Measurements from ENCODE around the gene PPP1CB.

Gene PPP1CB

GRCh38 chr2:28751252-28751955 is at the start of gene PPP1CB:
Gene PPP1CB, plus strand, starts transcription at chr2:28751830. Its CDS starts 295 bp downstream, at chr2:28752125.
- peak within 1 kb of the TSS; percentile 99 for H3K27ac ChIP-seq
- TF ChIP-seq CTCF (conservative IDR thresholded peaks at IDR 0.05): peak; percentile 34

- TF ChIP-seq CTCF (conservative IDR thresholded peaks at IDR 0.05): no peak
- H3K27ac ChIP-seq: no peak overlapping the region
Observed at GRCh38 chr2:28702415-28702861, 49.2 kb upstream of the PPP1CB start.

- TF ChIP-seq CTCF (conservative IDR thresholded peaks at IDR 0.05): no peak
- no peak overlapping the region for H3K27ac ChIP-seq
Observed at GRCh38 chr2:28702878-28703277, 48.8 kb upstream of the PPP1CB start.

DNA sequence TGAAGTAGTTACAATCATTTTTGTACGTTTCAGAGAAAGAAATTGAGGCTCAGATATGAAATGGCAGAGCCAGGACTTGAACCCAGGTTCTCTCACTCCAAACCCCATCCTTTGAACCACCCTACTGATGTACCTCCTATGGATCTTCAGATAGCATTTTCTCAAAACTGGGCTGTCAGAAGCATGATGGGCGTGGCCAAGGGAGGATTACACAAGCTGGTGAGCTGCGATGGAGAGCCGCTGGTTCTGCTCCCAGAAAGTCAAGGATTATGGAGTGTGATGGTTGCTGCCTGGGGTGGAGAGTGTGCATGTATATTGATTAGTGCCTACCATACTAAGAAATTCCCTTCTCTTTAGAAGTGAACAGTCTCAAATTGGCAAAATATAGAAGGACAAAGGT is 47.0 kb upstream of the PPP1CB start:
- TF ChIP-seq CTCF (conservative IDR thresholded peaks at IDR 0.05): no peak

DNA sequence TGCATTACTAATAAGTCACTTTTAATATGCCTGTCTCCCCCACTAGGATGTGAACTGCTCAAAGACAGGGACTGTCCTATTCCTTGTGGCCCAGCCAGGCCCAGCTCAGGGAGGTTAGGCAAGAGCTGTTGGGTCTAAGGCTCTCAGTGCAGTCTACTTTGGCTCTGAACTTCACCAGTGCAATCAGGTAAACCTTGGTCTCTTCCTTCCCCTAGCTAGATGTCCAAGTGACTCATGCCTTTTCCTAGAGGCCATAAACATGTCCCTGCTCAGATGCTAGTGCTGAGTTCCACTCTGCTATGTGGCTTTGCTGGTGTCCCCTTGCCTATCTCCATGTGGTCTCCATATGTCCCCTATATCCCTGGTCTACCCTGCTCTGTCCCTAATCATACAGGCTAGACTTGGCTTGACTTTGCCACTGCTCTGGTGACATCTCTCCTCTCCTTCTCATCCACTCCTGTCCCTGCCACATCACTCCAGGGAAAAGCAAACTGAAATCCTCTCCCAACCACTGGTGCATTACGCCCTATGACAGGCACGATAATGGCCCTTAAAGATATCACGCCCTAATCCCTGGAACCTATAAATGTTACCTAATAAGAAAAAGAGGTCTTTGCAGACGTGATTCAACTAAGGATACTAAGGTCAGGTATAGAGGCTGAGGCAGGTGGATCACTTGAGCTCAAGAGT is 45.7 kb upstream of the PPP1CB start:
- TF ChIP-seq CTCF (conservative IDR thresholded peaks at IDR 0.05): no peak
- H3K27ac ChIP-seq: no peak overlapping the region

More for the DNA sequence above, 47.0 kb upstream of the PPP1CB start:
- H3K27ac ChIP-seq: no peak overlapping the region

DNA sequence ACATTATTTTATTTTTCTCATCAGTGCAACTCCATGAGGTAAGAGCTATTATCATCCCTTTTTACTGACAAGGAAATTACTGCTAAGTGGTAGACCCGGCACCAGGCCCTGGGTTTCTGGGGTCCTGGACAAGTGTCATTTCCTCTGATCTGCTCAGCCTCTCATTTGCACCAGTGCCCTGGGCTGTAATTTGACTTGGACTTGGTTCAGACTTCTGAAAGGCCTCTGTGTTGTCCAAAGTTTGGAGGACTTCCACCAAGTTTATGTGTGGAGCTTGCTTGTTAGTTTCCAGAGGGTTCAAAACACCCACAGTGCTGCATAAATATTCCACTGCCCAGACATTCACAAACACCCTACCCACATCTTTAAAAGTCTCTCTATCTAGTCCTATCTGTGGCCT is 44.0 kb upstream of the PPP1CB start:
- no peak overlapping the region for H3K27ac ChIP-seq
- no peak for TF ChIP-seq CTCF (conservative IDR thresholded peaks at IDR 0.05)

- H3K27ac ChIP-seq: no peak overlapping the region
- TF ChIP-seq CTCF (conservative IDR thresholded peaks at IDR 0.05): no peak
Observed at GRCh38 chr2:28709101-28709500, 42.5 kb upstream of the PPP1CB start.

Measured in VCaP (cell line).